ENCODE results near the gene ZFYVE21. TPM values are rescaled to one million over a fixed set of nuclear protein-coding genes. Genes with fewer than 3 reads are reported as not detected.

The ZFYVE21 gene
- total RNA-seq, 1 donor from 2014 or later: 40.2 TPM

GRCh38 chr14:103697206-103697602, 18.4 kb upstream of the ZFYVE21 start:
- H3K27me3 Mint-ChIP-seq (ENCODE audit: low read depth): no peaks in the 10 kb centered on the region
- peaks cover 6% of the 10 kb centered on the region for H3K36me3 Mint-ChIP-seq
- DNase-seq (ENCODE audit: low spot score in 2 of 2, unreplicated experiment in 2 of 2): no peak
- peaks cover 19% of the 10 kb centered on the region for H3K4me1 Mint-ChIP-seq
- peak overlapping the region; percentile 86 for H3K27ac Mint-ChIP-seq
- TF ChIP-seq, protein P1, sequence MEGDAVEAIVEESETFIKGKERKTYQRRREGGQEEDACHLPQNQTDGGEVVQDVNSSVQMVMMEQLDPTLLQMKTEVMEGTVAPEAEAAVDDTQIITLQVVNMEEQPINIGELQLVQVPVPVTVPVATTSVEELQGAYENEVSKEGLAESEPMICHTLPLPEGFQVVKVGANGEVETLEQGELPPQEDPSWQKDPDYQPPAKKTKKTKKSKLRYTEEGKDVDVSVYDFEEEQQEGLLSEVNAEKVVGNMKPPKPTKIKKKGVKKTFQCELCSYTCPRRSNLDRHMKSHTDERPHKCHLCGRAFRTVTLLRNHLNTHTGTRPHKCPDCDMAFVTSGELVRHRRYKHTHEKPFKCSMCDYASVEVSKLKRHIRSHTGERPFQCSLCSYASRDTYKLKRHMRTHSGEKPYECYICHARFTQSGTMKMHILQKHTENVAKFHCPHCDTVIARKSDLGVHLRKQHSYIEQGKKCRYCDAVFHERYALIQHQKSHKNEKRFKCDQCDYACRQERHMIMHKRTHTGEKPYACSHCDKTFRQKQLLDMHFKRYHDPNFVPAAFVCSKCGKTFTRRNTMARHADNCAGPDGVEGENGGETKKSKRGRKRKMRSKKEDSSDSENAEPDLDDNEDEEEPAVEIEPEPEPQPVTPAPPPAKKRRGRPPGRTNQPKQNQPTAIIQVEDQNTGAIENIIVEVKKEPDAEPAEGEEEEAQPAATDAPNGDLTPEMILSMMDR (IDR thresholded peaks at IDR 0.05; ENCODE audit: unreplicated experiment): no peak
- H3K9me3 Mint-ChIP-seq: no peaks in the 10 kb centered on the region
- no peak overlapping the region for H3K4me3 Mint-ChIP-seq

DNA sequence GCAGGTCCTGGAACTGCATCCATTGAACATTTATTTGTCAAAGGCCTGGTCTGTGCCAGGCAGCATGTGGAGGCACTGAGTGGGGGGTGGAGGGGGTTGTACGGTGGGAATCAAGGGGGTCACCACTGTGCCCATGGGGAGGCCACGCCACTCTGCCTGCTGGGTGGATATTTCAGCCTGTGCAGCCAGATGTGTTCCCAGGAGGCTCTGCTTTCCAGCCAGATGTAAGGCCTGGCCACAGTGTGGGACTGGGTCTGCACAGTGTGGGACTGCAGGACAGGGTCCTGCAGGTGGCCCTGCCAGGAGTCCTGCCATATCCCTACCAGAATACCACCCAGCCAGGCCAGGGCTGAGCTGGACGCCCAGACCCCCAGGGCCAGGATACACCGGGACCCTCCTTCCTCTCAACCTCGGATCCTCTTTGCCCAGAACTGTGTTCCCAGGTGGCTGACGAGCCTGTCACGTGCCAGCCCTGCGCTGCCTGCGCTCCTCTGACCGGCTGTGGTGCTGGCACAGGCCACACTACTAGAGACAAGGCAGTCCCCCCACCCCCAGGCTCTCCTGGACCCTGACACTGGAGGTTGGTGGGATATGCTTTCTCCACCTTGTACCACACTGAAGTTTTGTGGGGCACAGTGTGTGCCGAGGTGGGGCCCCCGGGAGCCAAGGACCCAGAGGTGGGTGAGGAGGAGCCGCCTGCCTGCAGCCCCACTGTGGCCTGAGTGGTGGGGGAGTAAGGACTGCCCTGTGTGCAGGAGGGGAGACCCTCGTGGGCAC, 17.8 kb upstream of the ZFYVE21 start:
- H3K4me3 Mint-ChIP-seq: no peak overlapping the region
- no peaks in the 10 kb centered on the region for H3K27me3 Mint-ChIP-seq (ENCODE audit: low read depth)
- H3K36me3 Mint-ChIP-seq: peaks cover 10% of the 10 kb centered on the region

DNA sequence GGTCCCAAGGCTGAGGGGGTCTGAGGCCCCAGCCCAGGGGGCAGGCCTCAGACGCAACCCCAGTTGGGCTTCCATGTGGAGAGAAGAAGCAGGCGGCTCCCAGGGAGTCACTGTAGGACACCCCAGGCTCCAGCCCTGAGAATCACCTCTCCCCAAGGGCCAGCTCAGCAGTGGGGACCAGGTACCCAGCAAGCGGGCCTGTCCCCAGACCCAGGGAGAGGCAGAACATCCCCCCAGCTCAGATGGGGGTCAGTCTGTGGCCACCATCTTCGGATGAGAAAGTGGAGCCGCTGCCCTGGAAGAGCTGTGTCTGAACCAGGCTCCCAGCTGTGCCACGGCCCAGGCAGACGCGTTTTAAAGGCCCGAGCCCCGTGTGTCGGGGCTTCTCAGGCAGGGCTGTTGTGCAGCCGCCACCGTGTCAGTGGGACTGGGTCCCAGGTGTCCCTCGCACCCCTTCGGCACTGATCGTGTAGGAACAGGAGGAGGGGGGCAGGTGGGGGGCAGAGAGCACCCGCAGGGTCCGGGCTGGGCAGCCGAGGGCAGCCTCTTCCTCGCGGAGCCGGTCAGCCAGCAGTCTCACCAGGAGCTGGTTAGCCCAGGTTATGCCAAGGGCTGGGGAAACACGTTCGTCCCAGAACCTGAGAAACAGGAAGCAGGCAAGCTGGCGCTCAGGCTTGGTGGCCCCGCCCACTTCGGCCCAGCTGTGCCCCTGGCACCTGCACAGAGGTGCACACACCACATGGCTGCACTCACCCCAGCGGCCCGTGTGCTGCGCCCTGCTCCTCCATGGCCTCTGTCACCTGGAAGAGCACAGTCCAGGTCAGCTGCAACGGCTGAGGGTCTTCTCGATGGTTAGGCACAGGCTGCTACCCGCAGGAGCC, 17.0 kb upstream of the ZFYVE21 start:
- Mint-ChIP-seq H3K36me3 (peaks cover 15% of the 10 kb centered on the region), H3K27ac (no peak overlapping the region), H3K9me3 (no peaks in the 10 kb centered on the region), H3K4me3 (no peak overlapping the region), H3K27me3 (ENCODE audit: low read depth) (no peaks in the 10 kb centered on the region), H3K4me1 (peaks cover 19% of the 10 kb centered on the region)
- TF ChIP-seq, protein P1 (IDR thresholded peaks at IDR 0.05; ENCODE audit: unreplicated experiment): no peak
- DNase-seq (ENCODE audit: low spot score in 2 of 2, unreplicated experiment in 2 of 2): no peak

More for the DNA sequence above, 17.8 kb upstream of the ZFYVE21 start:
- peaks cover 19% of the 10 kb centered on the region for H3K4me1 Mint-ChIP-seq
- peak overlapping the region; percentile 86 for H3K27ac Mint-ChIP-seq
- H3K9me3 Mint-ChIP-seq: no peaks in the 10 kb centered on the region
- TF ChIP-seq, protein P1 (IDR thresholded peaks at IDR 0.05; ENCODE audit: unreplicated experiment): no peak
- DNase-seq (ENCODE audit: low spot score in 2 of 2, unreplicated experiment in 2 of 2): no peak

- TF ChIP-seq, protein P1 (IDR thresholded peaks at IDR 0.05; ENCODE audit: unreplicated experiment): no peak
- H3K27ac Mint-ChIP-seq: no peak overlapping the region
- H3K36me3 Mint-ChIP-seq: peaks cover 16% of the 10 kb centered on the region
- H3K4me1 Mint-ChIP-seq: peaks cover 19% of the 10 kb centered on the region
- H3K4me3 Mint-ChIP-seq: no peak overlapping the region
- no peaks in the 10 kb centered on the region for H3K27me3 Mint-ChIP-seq (ENCODE audit: low read depth)
- DNase-seq (ENCODE audit: low spot score in 2 of 2, unreplicated experiment in 2 of 2): no peak
- H3K9me3 Mint-ChIP-seq: no peaks in the 10 kb centered on the region
Observed at GRCh38 chr14:103699261-103699661, 16.3 kb upstream of the ZFYVE21 start.

DNA sequence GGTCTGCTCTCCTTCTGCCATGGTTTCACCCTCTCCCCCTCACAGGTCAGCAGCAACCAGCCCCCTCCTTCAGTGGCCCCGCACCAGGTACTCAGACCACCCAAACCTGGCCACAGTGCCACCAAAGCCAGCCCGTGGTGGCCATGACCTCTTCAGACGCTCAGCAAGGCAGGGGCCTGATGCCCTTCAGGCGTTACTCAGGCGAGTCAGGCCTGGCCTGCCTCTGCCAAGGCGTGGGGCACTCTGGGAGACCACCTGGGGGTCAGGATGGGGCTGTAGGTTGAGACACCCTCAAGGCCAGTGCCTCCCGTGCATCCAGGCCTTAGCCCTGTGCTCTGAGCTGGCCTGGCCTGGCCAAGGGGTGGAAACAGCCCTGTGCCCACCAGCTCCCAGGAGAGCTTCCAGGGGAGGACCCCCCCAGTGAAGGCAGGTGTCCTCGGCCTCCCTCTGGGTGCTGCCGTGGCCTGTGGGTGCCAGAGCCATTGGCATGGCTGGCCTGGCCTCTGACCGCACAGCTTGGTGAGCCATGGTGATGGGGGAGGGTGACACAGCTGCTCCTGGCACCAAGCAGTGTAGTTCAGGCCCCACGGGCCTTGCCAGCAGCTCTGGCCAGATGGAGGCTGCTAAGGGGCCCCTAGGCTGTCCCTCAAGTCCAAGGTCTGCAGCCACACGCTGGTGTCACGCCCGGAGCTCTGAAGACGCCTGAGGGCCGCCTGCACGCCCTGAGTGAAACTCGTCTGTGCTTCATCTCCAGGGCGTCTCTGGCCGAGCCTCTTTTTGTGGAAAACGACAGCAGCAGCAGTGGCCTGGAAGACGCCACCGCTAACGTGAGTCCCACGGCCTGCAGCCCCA, 15.5 kb upstream of the ZFYVE21 start:
- H3K4me1 Mint-ChIP-seq: peaks cover 19% of the 10 kb centered on the region
- H3K4me3 Mint-ChIP-seq: no peak overlapping the region
- peaks cover 17% of the 10 kb centered on the region for H3K36me3 Mint-ChIP-seq
- no peaks in the 10 kb centered on the region for H3K9me3 Mint-ChIP-seq
- no peak overlapping the region for H3K27ac Mint-ChIP-seq
- DNase-seq (ENCODE audit: low spot score in 2 of 2, unreplicated experiment in 2 of 2): no peak
- TF ChIP-seq, protein P1 (IDR thresholded peaks at IDR 0.05; ENCODE audit: unreplicated experiment): no peak
- no peaks in the 10 kb centered on the region for H3K27me3 Mint-ChIP-seq (ENCODE audit: low read depth)
